Measurements from ENCODE around the gene RAB22A.

DNA sequence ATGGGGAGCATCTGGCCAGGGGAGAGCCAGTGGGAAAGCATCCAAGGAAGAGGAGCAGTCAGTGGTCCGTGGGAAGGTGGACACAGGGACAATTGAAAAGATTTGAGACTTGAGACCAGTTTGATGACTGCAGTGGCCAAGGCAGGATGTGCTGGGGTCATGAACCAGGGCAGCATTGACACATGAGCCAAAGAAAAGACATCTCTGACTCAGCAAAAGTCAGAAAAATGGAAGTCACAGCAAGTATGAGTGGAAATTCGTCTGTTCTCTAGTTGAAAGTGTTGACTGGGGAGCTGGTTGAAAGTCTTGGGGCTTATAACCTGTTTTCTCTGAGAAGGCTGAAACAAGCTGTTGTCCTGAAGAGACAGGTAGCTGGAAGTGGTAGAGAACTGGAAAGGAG is 31.3 kb downstream of the RAB22A start:
- TF ChIP-seq, protein P1, sequence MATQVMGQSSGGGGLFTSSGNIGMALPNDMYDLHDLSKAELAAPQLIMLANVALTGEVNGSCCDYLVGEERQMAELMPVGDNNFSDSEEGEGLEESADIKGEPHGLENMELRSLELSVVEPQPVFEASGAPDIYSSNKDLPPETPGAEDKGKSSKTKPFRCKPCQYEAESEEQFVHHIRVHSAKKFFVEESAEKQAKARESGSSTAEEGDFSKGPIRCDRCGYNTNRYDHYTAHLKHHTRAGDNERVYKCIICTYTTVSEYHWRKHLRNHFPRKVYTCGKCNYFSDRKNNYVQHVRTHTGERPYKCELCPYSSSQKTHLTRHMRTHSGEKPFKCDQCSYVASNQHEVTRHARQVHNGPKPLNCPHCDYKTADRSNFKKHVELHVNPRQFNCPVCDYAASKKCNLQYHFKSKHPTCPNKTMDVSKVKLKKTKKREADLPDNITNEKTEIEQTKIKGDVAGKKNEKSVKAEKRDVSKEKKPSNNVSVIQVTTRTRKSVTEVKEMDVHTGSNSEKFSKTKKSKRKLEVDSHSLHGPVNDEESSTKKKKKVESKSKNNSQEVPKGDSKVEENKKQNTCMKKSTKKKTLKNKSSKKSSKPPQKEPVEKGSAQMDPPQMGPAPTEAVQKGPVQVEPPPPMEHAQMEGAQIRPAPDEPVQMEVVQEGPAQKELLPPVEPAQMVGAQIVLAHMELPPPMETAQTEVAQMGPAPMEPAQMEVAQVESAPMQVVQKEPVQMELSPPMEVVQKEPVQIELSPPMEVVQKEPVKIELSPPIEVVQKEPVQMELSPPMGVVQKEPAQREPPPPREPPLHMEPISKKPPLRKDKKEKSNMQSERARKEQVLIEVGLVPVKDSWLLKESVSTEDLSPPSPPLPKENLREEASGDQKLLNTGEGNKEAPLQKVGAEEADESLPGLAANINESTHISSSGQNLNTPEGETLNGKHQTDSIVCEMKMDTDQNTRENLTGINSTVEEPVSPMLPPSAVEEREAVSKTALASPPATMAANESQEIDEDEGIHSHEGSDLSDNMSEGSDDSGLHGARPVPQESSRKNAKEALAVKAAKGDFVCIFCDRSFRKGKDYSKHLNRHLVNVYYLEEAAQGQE (IDR thresholded peaks at IDR 0.05; ENCODE audit: insufficient read depth in 1 of 2, low read depth in 2 of 2, low read length in 2 of 2): no peak
- TF ChIP-seq FOXP2 (optimal IDR thresholded peaks at IDR 0.05; ENCODE audit: borderline replicate concordance, extremely low read depth, extremely low read length, insufficient read depth) (no peak), POLR2AphosphoS5 (IDR thresholded peaks at IDR 0.05; ENCODE audit: low read depth, low read length) (no peak), SIN3A (IDR thresholded peaks at IDR 0.05; ENCODE audit: borderline replicate concordance, insufficient read depth, low read length) (no peak), TAF1 (IDR thresholded peaks at IDR 0.05; ENCODE audit: borderline replicate concordance, insufficient read depth, low read length) (no peak)
